Cardiac ventricle fibroblast (primary cell): ENCODE data around the gene EFCC1. TPM values are rescaled to one million over a fixed set of nuclear protein-coding genes. Genes with fewer than 3 reads are reported as not detected.

ENCODE experiments used
- total RNA-seq: library from RNA; depleted of rRNA; stranded (reverse); fragments of >200 nt; gene quantifications from 2 replicates; pipeline ENCODE4 v1.2.3, GENCODE V29; 2015

EFCC1 gene, protein sequence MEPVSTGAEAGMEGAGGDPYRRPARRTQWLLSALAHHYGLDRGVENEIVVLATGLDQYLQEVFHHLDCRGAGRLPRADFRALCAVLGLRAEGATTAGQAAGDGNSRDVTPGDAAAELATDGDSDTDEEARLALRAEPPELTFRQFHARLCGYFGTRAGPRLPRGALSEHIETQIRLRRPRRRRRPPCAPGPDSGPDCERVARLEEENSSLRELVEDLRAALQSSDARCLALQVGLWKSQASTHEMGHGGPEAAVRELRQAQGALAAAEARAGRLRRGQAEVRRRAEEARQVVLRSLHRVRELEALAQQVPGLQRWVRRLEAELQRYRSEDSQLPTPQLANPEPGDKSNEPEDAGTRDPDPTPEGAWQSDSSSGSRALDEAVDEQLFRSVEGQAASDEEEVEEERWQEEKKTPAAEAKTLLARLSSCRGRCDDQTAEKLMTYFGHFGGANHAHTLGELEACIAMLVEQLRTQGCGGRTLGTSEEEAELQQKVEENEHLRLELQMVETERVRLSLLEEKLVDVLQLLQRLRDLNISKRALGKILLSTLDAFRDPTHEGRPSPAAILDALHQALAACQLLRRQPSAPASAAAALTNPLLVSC
- total RNA-seq: 0.06 TPM in 1 of 2 replicates, not detected in the other

DNA sequence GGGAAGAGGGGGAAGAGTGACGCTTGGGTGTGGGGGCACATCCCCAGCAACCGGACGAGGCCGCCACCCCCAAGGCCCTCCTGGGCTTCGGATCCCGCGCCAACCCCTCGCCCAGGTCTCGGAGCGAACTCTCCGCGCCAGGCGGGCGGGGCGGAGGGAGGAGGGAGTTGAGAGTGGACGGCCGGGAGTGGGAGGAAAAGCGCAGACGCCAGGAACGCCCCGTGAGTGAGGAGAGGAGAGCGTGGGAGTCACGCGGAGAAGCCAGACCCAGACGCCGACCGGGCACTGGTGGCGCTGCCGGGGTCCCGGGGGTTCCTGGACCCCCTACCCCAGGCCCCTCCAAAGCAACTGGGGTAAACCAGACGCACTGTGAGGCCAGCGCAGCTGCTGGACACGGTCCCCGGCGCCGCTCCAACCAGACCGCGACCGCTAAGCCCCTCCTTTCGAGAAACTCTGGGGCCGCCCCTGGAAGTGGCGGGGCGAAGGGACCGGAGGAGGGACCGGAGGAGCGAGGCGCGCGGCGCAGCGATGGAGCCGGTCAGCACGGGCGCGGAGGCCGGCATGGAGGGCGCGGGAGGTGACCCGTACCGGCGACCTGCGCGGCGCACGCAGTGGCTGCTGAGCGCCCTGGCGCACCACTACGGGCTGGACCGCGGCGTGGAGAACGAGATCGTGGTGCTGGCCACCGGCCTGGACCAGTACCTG is at the start of gene EFCC1:
EFCC1 (plus strand) TSS at position 204 of the 705 bp plus-strand sequence; CDS start at position 529, 325 bp downstream.

DNA sequence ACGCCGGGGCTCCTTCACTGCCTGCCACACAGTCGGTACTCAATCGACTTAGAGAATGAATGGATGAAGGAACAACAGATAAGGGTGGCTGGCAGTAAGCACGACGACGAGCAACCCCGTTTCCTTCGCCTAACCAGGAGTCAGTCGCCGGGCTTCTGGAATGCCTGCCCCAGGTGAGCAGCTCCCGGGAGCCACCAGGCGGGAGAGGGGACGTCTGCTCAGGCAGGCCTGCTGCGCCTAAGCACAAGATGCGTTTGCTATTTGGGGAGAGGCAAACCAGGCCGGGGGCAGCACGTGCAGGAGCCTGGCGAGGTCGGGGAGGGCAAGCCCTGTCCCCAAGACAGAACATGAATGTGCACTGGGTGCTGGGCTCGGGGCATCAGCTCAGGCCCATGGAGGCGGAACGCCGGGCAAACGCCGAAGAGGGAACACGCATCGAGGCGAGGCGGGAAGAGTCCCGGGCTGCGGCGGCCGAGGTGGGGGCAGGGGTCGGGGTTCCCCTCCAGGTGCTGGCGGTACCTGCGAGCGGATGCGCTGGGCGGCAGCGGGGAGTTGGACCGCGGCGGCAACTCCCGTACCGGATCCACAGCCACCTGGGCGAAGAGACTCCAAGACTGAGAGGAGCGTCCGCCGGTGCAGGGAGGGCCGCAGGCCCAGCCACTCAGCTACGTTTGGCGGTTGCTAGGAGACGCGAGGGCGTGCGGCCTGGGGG is 7.5 kb upstream of the EFCC1 start, which contains the start of gene CFAP92:
CFAP92 (minus strand) TSS at position 616 of the 712 bp plus-strand sequence. CDS start 772 bp downstream, outside the sequence.

DNA sequence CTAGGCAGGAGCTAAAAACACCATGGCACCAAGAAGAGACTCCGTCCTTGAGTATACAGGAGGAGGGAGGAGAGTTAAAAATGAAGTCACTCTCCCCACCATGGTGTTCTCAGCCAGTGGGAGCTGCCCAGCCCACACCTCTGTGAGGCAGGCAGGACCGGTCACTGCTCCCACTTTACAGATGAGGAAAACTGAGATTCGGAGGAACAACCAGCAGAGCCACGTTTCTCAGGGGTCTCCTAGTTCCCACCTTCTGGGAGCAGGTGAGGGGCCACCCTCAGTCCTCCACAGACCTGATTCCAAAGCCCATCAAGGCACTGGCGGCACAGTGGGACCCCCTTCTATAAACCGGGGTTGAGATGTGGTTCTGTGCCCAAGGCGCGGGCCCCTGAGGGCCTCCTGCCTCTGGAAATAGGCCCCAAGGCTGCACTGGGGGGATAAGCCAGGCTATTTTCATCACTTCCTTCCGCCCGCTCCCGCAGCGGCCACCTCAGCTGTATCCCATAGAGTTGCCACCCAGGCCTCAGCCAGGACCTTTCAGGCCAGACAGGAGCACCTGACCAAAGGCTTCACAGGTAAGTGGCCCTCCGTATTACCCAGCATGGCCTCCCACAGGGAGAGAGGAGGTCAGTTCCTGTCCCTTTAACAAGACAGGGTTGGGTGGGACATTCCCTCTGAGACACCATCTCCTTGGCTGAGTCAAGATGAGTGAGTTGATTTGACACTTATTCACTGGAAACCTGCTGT is 59.3 kb downstream of the EFCC1 start, which contains the start of gene GP9:
GP9 (plus strand) TSS at position 504 of the 747 bp plus-strand sequence. CDS start 961 bp downstream, outside the sequence.

Other genes starting within 250 kb of the EFCC1 start
- gene ACAD9, start 121.7 kb upstream of the EFCC1 start, total RNA-seq: 27.1 and 31.5 TPM in 2 replicates
- gene CFAP92, start 7.2 kb upstream of the EFCC1 start, total RNA-seq: not detected in 2 replicates
- gene GP9, start 59.5 kb downstream of the EFCC1 start, total RNA-seq: not detected in 2 replicates
- 11.3 and 18.5 TPM in 2 replicates for gene RAB43, start 120.5 kb downstream of the EFCC1 start, total RNA-seq
- gene ISY1, start 159.8 kb downstream of the EFCC1 start, total RNA-seq: 16.0 and 17.2 TPM in 2 replicates
- 208 and 256 TPM in 2 replicates for gene CNBP, start 182.6 kb downstream of the EFCC1 start, total RNA-seq
- gene COPG1, start 248.3 kb downstream of the EFCC1 start, total RNA-seq: 164 and 169 TPM in 2 replicates